K562 (cell line): ENCODE data around the gene PURA. TPM values are rescaled to one million over a fixed set of nuclear protein-coding genes. Genes with fewer than 3 reads are reported as not detected.
A peak's percentile ranks its signal among the peaks of the same experiment; 100 is the strongest.

ENCODE experiments used
- ATAC-seq: fragments of 200-7000 bp; cut with Tn5 transposase; 3 replicates; pipeline ENCODE4 v1.9.1; 2020; ENCODE audit warnings: moderate library complexity
- BruUV-seq: library from RNA; stranded (reverse); fragments of 400-500 nt; replicated peaks from 2 replicates; lab custom pipeline; 2021; lab: Mats Ljungman, UMichigan
- CTCF ChIA-PET: fragments of 300-600 bp; formaldehyde crosslinking; extraction: SDS; loops from one replicate; lab custom pipeline; 2021; ENCODE audit warnings: low intra/inter-chr PET ratio; lab: Yijun Ruan, JAX
- POLR2A ChIA-PET: fragments of 300-600, 350-650 bp; sonication (Branson Sonifier 250); formaldehyde crosslinking; extraction: SDS; loops from one replicate; lab custom pipeline; 2021; ENCODE audit warnings: antibody characterized with exemption, inconsistent platforms; lab: Yijun Ruan, JAX
- DNase-seq, 4 experiments: peaks; one replicate each; pipeline versions ENCODE4 v3.0.0 to v3.0.0-alpha.2; 2011 to 2018; ENCODE audit warnings: low spot score in 3 of 4, mixed read lengths in 3 of 4; ENCODE audit errors: extremely low read depth in 1 of 4
- FAIRE-seq: peaks from 2 replicates; lab custom pipeline; 2011; peaks lifted over from hg19 to GRCh38; lab: Jason Lieb, UNC
- H2AFZ ChIP-seq: 2 replicates; pipeline ENCODE4 v1.6.0; 2011; ENCODE audit warnings: low read depth, low read length, control low read depth, inconsistent platforms
- H3K27ac ChIP-seq: fragments of 200-600 bp; 3 replicates; pipeline ENCODE4 v1.8.0; 2011; ENCODE audit warnings: low read depth, mild to moderate bottlenecking, control low read depth, inconsistent platforms, low read length, moderate library complexity, mixed read lengths; ENCODE audit errors: extremely low read depth
- H3K27me3 ChIP-seq, 2 experiments: fragments of 300-600 bp in 1 of 2; 2 replicates in 1 of 2; 3 replicates in 1 of 2; pipeline versions ENCODE4 v1.6.0 to v1.8.0; 2011; ENCODE audit warnings: inconsistent platforms in 2 of 2, low read length in 2 of 2, mild to moderate bottlenecking in 1 of 2, mixed read lengths in 1 of 2, moderate library complexity in 1 of 2; ENCODE audit not compliant: control insufficient read depth in 2 of 2, insufficient read depth in 2 of 2
- H3K36me3 ChIP-seq: fragments of 300-600 bp; 3 replicates; pipeline ENCODE4 v1.8.0; 2011; ENCODE audit warnings: mild to moderate bottlenecking, low read length, inconsistent platforms; ENCODE audit not compliant: control insufficient read depth, insufficient read depth
- H3K4me1 ChIP-seq, 2 experiments: fragments of 200-600 bp in 1 of 2; replicated peaks in 1 of 2; 2 replicates in 1 of 2; 3 replicates in 1 of 2; pipeline versions ENCODE4 v1.5.1 to v1.8.0; 2011; ENCODE audit warnings: inconsistent platforms in 2 of 2, low read length in 2 of 2, mild to moderate bottlenecking in 1 of 2, mixed read lengths in 1 of 2, moderate library complexity in 1 of 2; ENCODE audit not compliant: control insufficient read depth in 2 of 2, insufficient read depth in 2 of 2
- H3K4me2 ChIP-seq: 2 replicates; pipeline ENCODE4 v1.6.1; 2011; ENCODE audit warnings: low read length, control low read depth, inconsistent platforms, mixed read lengths; ENCODE audit not compliant: insufficient read depth
- H3K4me3 ChIP-seq: fragments of 200-600 bp; sonication (generic), shearing (Covaris generic); 2 replicates; pipeline ENCODE4 v1.5.1; 2016; ENCODE audit warnings: control low read depth, inconsistent platforms
- H3K79me2 ChIP-seq: fragments of 200-600 bp; 3 replicates; pipeline ENCODE4 v1.8.0; 2011; ENCODE audit warnings: low read length, inconsistent platforms; ENCODE audit not compliant: control insufficient read depth, insufficient read depth
- H3K9ac ChIP-seq, 2 experiments: 2 replicates each; pipeline versions ENCODE4 v1.6.0 to v1.6.1; 2011; ENCODE audit warnings: low read depth in 2 of 2, low read length in 2 of 2, control low read depth in 1 of 2, inconsistent platforms in 1 of 2, mild to moderate bottlenecking in 1 of 2, mixed read lengths in 1 of 2; ENCODE audit not compliant: insufficient read depth in 1 of 2
- H3K9me1 ChIP-seq: one replicate; pipeline ENCODE4 v1.6.0; 2011; ENCODE audit warnings: inconsistent platforms, mild to moderate bottlenecking, low read length, moderate library complexity; ENCODE audit not compliant: control insufficient read depth, insufficient read depth
- H3K9me3 ChIP-seq: replicated peaks from 2 replicates; pipeline ENCODE4 v1.5.1; 2011; ENCODE audit warnings: low read depth, low read length, inconsistent platforms; ENCODE audit not compliant: control insufficient read depth, insufficient read depth
- H4K20me1 ChIP-seq: replicated peaks from 2 replicates; pipeline ENCODE4 v1.6.1; 2011; ENCODE audit warnings: low read length, inconsistent platforms, mixed read lengths; ENCODE audit not compliant: control insufficient read depth, insufficient read depth
- ARID2 ChIP-seq: fragments of 450-650 bp; IDR thresholded peaks from 2 replicates; pipeline ENCODE4 v1.6.1; 2017; ENCODE audit warnings: antibody characterized with exemption, mild to moderate bottlenecking
- ASH1L ChIP-seq: fragments of 450-650 bp; IDR thresholded peaks from 2 replicates; pipeline ENCODE4 v1.6.1; 2018; ENCODE audit warnings: borderline replicate concordance, mild to moderate bottlenecking, low read depth; ENCODE audit not compliant: partially characterized antibody
- CAMTA2 ChIP-seq: fragments of 250-450 bp; sonication (Bioruptor Pico); conservative IDR thresholded peaks from 2 replicates; pipeline ENCODE4 v1.5.1; 2022
- CCNT2 ChIP-seq: IDR thresholded peaks from 2 replicates; pipeline ENCODE4 v1.6.1; 2011; ENCODE audit warnings: borderline replicate concordance, low read depth, mild to moderate bottlenecking, moderate library complexity, mixed read lengths, low read length; ENCODE audit not compliant: insufficient read length; ENCODE audit errors: extremely low read depth
- DACH1 ChIP-seq: fragments of 450-650 bp; IDR thresholded peaks from 2 replicates; pipeline ENCODE4 v1.6.1; 2018; ENCODE audit not compliant: partially characterized antibody
- IRF2 ChIP-seq: sonication (generic); formaldehyde crosslinking; IDR thresholded peaks from 2 replicates; pipeline ENCODE4 v1.8.1; 2022; ENCODE audit warnings: mild to moderate bottlenecking, missing genetic modification reagents
- PML ChIP-seq: IDR thresholded peaks from 2 replicates; pipeline ENCODE4 v1.6.1; 2012; ENCODE audit warnings: low read length, inconsistent platforms
- POLR2A ChIP-seq: fragments of 450-650 bp; conservative IDR thresholded peaks from 2 replicates; pipeline ENCODE4 v1.6.1; 2016
- RCOR1 ChIP-seq, 2 experiments: IDR thresholded peaks; 2 replicates each; pipeline ENCODE4 v1.6.1; 2012; ENCODE audit warnings: low read depth in 2 of 2, low read length in 2 of 2, borderline replicate concordance in 1 of 2, improper control_type of control experiment in 1 of 2
- WGBS: fragments of 100-300 bp; shearing (Covaris generic); methylation state at CpG from one replicate; pipeline ENCODE4 v1.1.6; 2016; ENCODE audit warnings: low coverage, mixed read lengths; ENCODE audit not compliant: insufficient coverage; ENCODE audit errors: missing lambda C conversion rate; 5-methylcytosine and 5-hydroxymethylcytosine counted together
- in situ Hi-C: fragments of 300-500 bp; cut with MboI; formaldehyde crosslinking; loops from 4 replicates; pipeline ENCODE4 v1.15.0; 2018; ENCODE audit warnings: inconsistent platforms, mixed read lengths
- intact Hi-C: fragments of 100-400 bp; cut with micrococcal nuclease; formaldehyde crosslinking; loops from 2 replicates; pipeline ENCODE4 v1.14.2; 2022
- polyA plus RNA-seq, 8 experiments: library from polyadenylated mRNA; depleted of rRNA in 4 of 8; stranded (reverse) in 5 of 8; unstranded in 3 of 8; fragments of >200 nt; fragmentation: Nextera tagmentation in 2 of 8; fragmentation: Illumina TruSeq in 1 of 8; extraction: Ambion mirVana in 2 of 8; extraction: Trizol in 1 of 8; gene quantifications; 2 replicates each; pipeline versions ENCODE4 v1.2.1 to v1.2.3, GENCODE V29; 2011 to 2014; ENCODE audit warnings: inconsistent platforms in 1 of 8, missing spikeins in 1 of 8
- total RNA-seq, 7 experiments: library from RNA; depleted of rRNA in 6 of 7; stranded (reverse); fragments of >200 nt in 6 of 7; fragmentation: Illumina TruSeq in 2 of 7; extraction: Trizol in 2 of 7; gene quantifications; 2 replicates each; pipeline versions ENCODE4 v1.2.1 to v1.2.3, GENCODE V29; 2011 to 2021; ENCODE audit warnings: low replicate concordance in 1 of 7
- TF ChIP-seq, protein P1 (sequence below): fragments of 250-450 bp; sonication (Bioruptor Pico); IDR thresholded peaks from 2 replicates; pipeline ENCODE4 v1.8.0; 2021; ENCODE audit warnings: borderline replicate concordance, mild to moderate bottlenecking, moderate library complexity; ENCODE audit not compliant: poor library complexity, severe bottlenecking
- TF ChIP-seq, protein P2 (sequence below): fragments of 250-450 bp; sonication (Bioruptor Pico); IDR thresholded peaks from 2 replicates; pipeline ENCODE4 v1.8.0; 2022; ENCODE audit warnings: moderate library complexity, mild to moderate bottlenecking, inconsistent platforms
- TF ChIP-seq, protein P3 (sequence below), 2 experiments: fragments of 450-650 bp; conservative IDR thresholded peaks; 2 replicates each; pipeline ENCODE4 v1.6.1; 2017; ENCODE audit warnings: mild to moderate bottlenecking in 2 of 2, moderate library complexity in 2 of 2
- TF ChIP-seq, protein P4 (sequence below): IDR thresholded peaks from 2 replicates; pipeline ENCODE4 v1.6.1; 2011; ENCODE audit warnings: borderline replicate concordance, low read depth, mild to moderate bottlenecking, moderate library complexity, low read length; ENCODE audit not compliant: insufficient read depth, poor library complexity, severe bottlenecking

Gene PURA
- total and polyA plus RNA-seq, 9 of the 15 experiments (the other 6 are each of a cell fraction or from before 2014, with no cell fraction given): 3.2 to 11.1 (median 5.4) TPM

DNA sequence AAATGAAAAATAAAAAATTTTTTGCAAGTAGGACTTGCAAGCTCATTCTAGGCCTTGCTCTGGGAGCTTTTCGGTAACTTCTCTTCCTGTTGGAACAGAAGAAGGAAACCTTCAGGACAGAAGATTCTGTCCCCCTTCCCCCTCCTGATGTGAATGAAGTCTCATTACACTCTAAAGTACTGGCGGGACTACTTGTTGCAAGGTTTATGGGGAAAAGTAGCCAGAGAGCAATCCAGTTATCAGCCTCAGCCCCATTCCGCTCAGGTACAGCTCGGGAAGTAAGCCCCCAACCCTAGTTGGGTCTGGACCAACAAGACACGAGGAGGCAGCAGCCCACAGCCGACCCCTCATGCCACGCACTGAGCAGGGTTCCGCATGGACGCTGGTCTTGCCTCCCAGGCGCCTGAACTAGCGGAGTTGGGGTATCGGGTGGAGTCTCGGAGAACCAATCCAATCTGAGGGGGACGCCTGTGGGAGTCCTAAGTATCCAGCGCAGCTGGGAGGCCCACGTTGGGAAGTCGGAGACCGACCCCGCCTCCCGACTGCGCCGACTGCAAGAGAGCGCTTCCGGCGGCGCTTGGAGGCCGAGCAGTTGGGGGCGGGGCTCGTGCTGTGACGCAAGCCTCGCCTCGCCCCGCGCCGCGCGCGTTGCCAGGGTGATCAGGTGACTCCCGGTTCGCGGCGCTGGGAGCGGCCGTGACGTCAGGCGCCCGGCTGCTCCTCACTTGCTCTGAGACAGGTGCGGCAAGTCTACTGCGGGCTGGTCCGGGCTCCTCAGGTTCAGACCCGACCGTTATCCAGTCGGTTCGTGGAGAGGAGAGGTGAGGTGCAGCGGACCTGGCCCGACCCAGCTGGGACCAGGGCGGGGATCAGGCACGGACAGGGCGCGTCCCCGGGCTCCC is 60.8 kb downstream of the PURA start, which contains the start of gene CYSTM1:
TSS of gene CYSTM1 (plus strand) at position 724 of the 902 bp plus-strand sequence. CDS start 19,278 bp downstream, outside the sequence.
- Histone ChIP-seq H3K36me3 (no peaks in the 10 kb centered on the region), H3K27me3 (no peaks in the 10 kb centered on the region), H3K4me3 (peak within 1 kb of the TSS; percentile 78), H3K4me2 (peak within 1 kb of the TSS; percentile 95), H2AFZ (peak within 1 kb of the TSS; percentile 99), H3K79me2 (peaks cover 47% of the 10 kb centered on the region), H3K27ac (peak within 1 kb of the TSS; percentile 88), H3K9me1 (no peaks in the 10 kb centered on the region), H4K20me1 (no peaks in the 10 kb centered on the region), H3K9me3 (no peaks in the 10 kb centered on the region), H3K9ac (peak within 1 kb of the TSS; percentile 74 to 95), H3K4me1 (peaks cover 25 to 28% of the 10 kb centered on the region in 2 experiments)
- POLR2A ChIA-PET: interaction anchor here (0.6 to 2.5 kb wide), 7 partner anchors 10 to 101 kb away, joined by 3 to 11 read pairs (median 3); no protein-coding TSS in a partner anchor
- ATAC-seq (peak; percentile 86), FAIRE-seq (peak; percentile 83), DNase-seq (peak; percentile 92 to 98 (median 94))
- in situ Hi-C loops: no loop called here
- CTCF ChIA-PET: no interaction called here
- BruUV-seq: TSS peak; percentile 93
- WGBS: 2% methylated on average over 50 of the region's 61 CpGs
- intact Hi-C loops: loop anchor here (2.0 to 10.0 kb wide), 2 partner anchors 172 to 380 kb away; partner anchors contain the start of genes HBEGF and SRA1
- TF ChIP-seq, protein P1, sequence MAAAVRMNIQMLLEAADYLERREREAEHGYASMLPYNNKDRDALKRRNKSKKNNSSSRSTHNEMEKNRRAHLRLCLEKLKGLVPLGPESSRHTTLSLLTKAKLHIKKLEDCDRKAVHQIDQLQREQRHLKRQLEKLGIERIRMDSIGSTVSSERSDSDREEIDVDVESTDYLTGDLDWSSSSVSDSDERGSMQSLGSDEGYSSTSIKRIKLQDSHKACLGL (CRISPR knock-in tag): no peak
- TF ChIP-seq, protein P2, sequence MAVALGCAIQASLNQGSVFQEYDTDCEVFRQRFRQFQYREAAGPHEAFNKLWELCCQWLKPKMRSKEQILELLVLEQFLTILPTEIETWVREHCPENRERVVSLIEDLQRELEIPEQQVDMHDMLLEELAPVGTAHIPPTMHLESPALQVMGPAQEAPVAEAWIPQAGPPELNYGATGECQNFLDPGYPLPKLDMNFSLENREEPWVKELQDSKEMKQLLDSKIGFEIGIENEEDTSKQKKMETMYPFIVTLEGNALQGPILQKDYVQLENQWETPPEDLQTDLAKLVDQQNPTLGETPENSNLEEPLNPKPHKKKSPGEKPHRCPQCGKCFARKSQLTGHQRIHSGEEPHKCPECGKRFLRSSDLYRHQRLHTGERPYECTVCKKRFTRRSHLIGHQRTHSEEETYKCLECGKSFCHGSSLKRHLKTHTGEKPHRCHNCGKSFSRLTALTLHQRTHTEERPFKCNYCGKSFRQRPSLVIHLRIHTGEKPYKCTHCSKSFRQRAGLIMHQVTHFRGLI (CRISPR knock-in tag): no peak
- TF ChIP-seq RCOR1 (IDR thresholded peaks at IDR 0.05; ENCODE audit: borderline replicate concordance in 1 of 2, low read depth in 2 of 2, low read length in 2 of 2): no peak
- TF ChIP-seq POLR2A: peak; percentile 84
- TF ChIP-seq CAMTA2: no peak
- TF ChIP-seq, protein P3, sequence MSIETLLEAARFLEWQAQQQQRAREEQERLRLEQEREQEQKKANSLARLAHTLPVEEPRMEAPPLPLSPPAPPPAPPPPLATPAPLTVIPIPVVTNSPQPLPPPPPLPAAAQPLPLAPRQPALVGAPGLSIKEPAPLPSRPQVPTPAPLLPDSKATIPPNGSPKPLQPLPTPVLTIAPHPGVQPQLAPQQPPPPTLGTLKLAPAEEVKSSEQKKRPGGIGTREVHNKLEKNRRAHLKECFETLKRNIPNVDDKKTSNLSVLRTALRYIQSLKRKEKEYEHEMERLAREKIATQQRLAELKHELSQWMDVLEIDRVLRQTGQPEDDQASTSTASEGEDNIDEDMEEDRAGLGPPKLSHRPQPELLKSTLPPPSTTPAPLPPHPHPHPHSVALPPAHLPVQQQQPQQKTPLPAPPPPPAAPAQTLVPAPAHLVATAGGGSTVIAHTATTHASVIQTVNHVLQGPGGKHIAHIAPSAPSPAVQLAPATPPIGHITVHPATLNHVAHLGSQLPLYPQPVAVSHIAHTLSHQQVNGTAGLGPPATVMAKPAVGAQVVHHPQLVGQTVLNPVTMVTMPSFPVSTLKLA (conservative IDR thresholded peaks at IDR 0.05): peak; percentile 77 to 81
- TF ChIP-seq CCNT2: peak; percentile 91
- no peak for TF ChIP-seq IRF2 (CRISPR knock-in tag)
- peak; percentile 57 for TF ChIP-seq DACH1
- peak; percentile 44; the same call in 1 of the 2 replicates for TF ChIP-seq PML
- TF ChIP-seq, protein P4, sequence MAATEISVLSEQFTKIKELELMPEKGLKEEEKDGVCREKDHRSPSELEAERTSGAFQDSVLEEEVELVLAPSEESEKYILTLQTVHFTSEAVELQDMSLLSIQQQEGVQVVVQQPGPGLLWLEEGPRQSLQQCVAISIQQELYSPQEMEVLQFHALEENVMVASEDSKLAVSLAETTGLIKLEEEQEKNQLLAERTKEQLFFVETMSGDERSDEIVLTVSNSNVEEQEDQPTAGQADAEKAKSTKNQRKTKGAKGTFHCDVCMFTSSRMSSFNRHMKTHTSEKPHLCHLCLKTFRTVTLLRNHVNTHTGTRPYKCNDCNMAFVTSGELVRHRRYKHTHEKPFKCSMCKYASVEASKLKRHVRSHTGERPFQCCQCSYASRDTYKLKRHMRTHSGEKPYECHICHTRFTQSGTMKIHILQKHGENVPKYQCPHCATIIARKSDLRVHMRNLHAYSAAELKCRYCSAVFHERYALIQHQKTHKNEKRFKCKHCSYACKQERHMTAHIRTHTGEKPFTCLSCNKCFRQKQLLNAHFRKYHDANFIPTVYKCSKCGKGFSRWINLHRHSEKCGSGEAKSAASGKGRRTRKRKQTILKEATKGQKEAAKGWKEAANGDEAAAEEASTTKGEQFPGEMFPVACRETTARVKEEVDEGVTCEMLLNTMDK: no peak
- TF ChIP-seq ASH1L: no peak
- TF ChIP-seq ARID2: 0 out of 2 replicates have a peak, but pooled peaks have one; percentile 23
